ENCODE data around the gene SMAD6.
A peak's percentile ranks its signal among the peaks of the same experiment; 100 is the strongest.

SMAD6 gene

GRCh38 chr15:66760968-66761725 is 59.1 kb downstream of the SMAD6 start:
- FAIRE-seq, result no peak

DNA sequence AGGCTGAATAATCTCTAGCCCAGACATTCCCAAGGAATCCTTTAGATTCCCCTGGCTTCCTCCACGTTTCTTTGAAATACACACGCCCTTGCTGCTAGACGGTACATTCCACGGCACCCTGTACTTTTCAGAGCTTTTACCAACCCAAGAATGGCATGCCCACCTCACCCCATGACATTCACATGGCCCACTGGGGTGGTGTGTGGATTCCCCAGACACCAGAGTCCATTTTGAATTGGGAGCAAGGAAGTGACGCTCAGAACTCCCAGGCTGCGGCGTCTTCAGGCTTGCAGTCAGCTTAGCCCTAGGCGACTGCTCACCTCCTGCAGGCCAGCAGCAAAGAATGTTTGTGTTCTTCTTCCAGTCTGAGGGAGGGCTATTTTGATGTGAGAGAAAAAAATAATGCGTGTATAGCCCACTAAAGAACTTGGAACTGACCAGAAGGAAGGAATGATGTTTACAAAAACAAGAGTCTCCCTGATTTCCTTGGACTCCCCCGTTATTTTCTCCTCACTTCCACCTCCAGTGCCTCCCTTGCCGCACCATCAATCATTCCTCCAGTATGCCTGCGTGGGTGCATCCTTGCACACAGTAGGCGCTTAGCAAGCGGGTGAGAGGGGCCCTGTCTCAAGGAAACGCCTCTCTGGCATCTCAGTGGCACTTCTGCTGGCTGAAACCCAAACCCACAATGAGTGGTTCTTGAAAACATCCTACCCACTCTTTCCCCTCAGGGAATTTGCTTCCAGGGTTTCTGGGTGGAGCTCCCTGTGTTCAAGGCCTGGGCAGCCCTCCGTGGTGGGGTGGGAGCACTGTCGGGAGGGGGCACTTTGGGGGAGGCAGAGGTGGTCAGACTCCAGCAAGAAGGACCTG is 59.9 kb downstream of the SMAD6 start:
- no peak for FAIRE-seq

DNA sequence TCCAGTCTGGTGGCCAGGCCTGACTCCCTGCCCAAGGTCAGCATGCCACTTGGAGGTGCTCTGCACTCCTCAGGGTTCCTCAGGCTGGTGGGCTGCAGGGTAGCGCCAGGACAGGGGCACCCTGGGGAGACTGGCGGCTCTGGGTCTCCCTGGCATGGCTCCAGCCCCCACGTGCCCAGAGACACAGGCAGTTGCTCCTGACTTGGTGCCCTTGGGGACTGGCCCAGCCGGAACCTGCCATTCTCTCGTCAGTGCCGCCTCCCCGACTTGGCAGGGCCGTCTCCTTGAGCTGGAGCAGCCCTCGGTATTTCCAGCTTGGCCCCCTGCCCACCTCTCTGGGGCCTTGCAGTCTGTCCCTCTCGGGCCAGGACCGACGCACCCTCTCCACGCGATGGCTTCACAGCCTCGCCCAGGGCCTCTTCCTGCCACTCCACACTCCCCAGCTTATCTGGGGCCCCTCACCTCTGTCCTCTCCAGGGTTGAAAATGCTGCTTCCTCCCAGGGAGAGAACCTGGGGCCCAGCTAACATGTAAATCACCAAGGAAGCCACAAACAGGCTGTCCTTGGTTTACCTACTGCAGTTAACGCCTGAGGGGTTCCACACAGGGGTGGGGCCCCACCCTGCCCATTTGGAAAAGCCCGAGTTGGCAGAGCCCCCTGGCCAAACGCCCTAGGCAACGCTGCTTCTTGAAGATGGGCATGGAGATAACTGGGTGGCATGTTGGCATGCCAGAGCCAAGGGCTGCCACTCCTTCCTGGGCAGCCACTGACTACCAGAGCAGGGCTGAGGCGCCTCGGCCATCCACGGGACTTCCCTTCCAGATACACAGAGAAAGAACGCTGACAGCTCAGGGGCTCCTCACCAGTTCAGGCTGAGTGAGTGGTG is 61.4 kb downstream of the SMAD6 start:
- FAIRE-seq, result no peak

DNA sequence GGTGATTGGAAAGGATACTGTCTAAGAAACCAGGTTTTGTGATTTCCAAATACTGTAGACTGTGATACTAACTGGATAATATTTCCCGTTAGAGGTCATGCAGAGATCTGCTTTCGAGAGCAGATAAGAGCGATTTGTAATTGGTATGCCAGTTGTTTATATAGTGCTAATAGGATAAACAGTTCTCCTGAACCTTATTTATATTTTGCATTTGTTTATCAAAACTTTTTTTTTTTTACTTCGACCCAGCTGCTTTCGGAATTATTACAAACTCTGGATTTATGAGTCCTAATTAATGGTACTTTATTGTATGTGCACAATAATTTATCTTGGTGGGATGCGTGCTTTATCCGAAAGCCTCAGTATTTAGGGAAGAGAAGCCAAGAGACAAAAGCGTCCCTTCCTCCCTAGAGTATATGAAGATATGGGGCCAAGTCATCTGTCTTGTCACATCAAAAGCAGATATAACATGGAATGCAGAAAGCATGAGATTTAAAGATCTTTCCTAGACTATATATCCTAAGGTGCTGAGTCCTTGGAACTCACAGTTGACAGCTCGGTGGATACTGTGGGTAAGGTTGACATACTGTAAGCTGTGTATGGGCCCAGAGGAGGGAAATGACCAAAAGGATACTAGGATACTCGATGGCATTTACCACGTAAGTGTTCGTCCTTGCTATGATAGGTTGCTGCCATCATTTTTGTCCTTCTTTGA is 62.2 kb downstream of the SMAD6 start:
- FAIRE-seq, result peak; percentile 83

- peak; percentile 95 for FAIRE-seq
These were observed 63.6 kb downstream of the SMAD6 start for GRCh38 chr15:66765478-66766281.

DNA sequence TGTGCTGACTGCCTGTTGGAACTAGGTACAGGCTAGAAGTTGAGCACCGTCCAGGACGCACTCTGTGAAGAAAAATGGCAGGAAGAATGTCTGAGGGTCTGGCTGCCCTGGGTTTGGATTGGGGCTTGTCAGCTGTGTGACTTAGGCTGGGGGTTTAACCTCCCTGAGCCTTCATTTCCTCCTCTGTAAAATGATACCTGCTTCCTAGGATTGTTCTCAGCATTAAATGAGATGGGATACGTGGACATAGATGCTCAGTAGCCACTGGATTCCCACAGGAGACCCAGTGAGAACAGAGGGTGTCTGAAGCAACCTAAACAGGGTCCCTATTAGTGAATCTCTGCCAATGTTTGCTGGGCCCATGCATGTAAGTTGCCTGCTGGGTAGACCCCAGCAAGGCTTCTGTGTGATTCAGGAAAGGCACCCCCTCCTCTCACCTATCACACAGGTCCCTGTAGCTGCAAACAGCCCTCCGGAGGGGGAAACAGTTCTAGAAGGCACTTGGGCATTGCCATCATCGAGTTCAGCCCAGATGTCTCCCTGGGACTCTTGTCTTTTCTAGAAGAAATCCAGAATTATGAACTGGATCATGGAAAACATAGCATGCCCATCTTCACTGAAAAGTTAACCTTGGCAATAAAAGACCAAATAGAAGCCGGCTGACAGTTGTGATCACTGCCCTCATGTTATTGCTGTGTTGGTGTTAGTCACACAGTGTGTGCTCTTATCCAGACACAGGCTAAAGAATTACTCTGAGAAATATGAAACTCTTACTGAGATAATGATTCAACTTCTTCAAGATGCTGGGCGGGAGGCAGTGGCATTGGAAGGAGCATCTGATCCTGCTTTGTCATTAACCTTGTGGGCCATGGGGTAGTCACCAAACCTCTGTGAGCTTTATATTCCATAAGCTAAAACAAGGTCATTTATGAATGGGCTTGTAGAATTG is 64.5 kb downstream of the SMAD6 start:
- peak; percentile 40 for FAIRE-seq

DNA sequence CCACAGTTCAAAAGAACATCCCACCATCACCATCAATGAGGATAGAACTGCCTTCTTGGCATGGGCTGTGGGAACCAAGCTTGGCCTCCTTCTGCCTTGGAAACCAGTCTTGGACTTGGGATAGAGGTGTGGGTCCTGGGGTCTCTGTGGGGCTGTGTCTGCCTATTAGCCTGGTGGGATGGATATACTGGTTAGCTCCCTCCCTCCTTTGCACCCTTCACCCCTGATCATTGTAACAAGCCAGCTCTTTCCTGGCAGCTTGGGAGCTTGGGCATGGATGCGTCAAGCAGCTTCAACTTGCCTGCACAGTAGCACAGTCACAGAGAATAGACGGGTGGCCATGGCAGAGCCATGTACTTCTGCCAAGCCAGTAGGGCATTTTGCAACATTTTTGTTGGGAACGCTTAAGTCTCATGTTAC is 65.2 kb downstream of the SMAD6 start:
- no peak for FAIRE-seq

DNA sequence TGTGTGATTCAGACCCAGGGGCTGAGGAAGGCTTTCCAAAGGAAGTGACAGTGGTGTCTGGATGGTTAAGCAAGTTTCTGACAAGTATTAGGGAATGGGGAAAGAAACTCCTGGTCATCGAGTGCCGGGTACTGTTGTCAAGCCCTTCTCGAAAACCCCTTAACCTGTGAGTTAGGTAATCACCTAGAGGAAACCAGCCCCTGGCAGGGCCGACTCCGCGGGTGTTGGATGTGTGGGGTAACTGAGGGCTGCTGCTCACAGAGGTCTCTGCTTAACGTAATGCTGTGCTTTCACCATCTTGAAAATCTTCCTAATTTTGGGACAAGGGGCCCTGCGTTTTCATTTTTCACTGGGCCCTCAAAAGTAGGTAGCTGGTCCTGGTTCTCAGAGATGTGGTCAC is 67.0 kb downstream of the SMAD6 start:
- no peak for FAIRE-seq

DNA sequence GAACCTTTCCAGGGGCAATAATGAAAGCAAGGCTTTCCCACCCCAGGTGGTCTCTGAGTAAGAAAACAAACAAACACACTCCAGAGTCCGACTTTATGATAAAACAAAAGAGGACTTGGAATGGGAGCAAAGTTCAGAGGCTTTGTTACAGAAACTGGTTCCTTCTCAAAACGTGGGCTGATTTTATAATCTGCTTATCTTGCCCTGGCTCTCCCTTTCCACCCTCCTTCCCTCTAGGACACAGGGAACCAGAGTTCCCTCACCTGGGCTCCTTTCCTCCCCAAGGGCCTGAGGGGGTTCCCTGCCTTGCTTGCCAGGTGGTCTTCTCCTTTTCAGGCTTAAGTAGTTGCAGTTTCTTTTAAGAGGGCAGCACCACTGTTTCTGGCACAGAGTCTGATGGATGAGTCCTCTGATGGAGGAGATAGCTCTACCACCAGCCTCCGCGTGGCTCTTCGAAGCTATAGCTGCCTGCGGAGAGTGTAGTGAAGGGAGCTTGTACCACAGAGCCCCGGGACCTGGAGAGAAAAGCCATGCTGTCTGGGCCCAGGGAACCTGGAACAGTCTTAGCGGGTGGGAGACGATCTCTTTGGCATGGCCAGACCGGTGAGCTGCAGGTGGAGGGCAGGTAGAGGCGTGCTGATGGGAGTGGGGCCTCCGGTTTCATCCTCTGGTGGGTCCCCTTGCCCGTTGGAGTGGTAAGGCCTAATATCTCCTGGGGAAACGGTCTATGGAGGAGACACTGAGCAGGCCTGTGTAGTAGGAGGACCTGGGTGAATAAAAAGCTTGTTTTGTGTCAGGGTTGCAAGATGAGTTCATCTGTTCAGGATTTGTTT is 68.7 kb downstream of the SMAD6 start:
- FAIRE-seq, result no peak

GRCh38 chr15:66771351-66771650 is 69.3 kb downstream of the SMAD6 start:
- FAIRE-seq, result no peak

- FAIRE-seq, result no peak
These were observed 70.6 kb downstream of the SMAD6 start for GRCh38 chr15:66772604-66773128.

GRCh38 chr15:66773129-66773873 is 71.3 kb downstream of the SMAD6 start:
- no peak for FAIRE-seq

GRCh38 chr15:66774001-66774814 is 72.2 kb downstream of the SMAD6 start:
- no peak for FAIRE-seq

DNA sequence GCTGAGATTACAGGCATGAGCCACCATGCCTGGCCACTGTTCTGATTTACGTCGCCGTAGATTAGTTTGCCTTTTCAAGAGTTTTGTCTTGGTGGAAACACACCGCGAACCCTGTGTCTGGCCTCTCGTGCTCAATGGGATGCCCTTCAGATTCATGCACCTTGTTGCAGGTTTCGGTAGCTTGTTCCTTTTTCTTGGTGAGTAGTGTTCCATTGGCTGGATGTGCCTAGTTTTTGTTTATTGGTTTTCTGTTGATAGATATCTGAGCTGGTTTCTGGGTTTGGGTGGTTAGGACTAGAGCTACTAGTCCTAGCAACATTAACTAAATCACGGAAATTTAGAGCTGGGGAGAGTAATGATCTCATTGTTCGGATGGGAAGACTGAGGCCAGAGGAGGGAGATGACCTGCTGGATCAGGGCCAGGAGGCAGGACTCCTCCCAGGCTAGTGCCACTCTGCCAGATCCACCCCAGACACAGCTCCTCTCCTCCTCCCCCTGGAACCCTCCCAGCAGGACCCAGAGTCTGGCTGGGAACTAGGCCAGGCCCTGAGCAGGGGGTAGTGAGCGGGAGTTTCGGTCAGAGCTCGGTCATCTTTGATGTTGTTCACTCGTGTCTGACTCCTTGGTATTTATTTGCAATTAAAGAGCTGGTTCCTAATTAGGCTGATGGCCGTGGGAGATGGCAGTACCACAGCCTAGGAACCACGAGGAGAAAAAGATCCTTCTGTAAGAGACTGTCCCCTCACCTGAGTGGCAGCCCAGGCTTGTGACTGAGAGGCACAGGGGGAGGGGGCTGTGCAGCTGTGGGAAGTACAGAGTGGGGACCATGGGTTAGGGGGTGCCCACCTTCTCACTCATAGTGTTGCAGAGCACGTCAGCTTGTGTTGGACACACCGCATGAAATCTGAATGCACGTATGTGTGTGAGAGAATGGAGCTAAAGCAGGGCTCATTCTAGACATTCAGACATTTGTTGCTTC is 73.4 kb downstream of the SMAD6 start:
- FAIRE-seq, result no peak

DNA sequence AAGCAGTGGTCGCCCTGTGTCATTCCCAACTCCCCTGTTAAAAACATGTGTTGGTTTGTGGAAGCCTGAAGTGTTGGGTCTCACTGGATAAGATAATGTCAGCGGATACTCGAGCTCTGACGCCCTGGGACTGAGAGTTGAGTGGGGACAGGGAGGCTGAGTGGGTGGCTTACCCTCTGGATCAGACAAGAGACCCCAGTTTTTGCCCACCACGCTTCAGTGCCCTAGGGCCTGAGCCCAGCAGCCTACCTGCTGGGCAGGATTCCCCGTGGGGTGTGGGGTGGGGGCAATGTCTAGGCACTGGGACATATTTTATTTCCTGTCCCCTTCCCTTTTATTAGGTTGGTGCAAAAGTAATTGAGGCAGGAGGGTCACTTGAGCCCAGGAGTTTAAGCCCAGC is 75.0 kb downstream of the SMAD6 start:
- no peak for FAIRE-seq

GRCh38 chr15:66777596-66778313 is 75.7 kb downstream of the SMAD6 start:
- FAIRE-seq, result no peak

All from A204.1 (cell line).